Ishikawa (cell line): ENCODE data around the gene AP3S1.

ENCODE experiments used
- CEBPB ChIP-seq: IDR thresholded peaks from 2 replicates; pipeline ENCODE4 v1.6.1; 2012
- CREB1 ChIP-seq: IDR thresholded peaks from 2 replicates; pipeline ENCODE4 v1.6.1; 2012; ENCODE audit warnings: low read depth
- EGR1 ChIP-seq: IDR thresholded peaks from 2 replicates; pipeline ENCODE4 v1.6.1; 2012
- EP300 ChIP-seq: IDR thresholded peaks from 2 replicates; pipeline ENCODE4 v1.6.1; 2012; ENCODE audit warnings: borderline replicate concordance
- FOXM1 ChIP-seq: IDR thresholded peaks from 2 replicates; pipeline ENCODE4 v1.6.1; 2012; ENCODE audit warnings: low read depth, borderline replicate concordance
- MAX ChIP-seq: IDR thresholded peaks from 2 replicates; pipeline ENCODE4 v1.6.1; 2012
- NFIC ChIP-seq: IDR thresholded peaks from 2 replicates; pipeline ENCODE4 v1.6.1; 2012
- RAD21 ChIP-seq: IDR thresholded peaks from 2 replicates; pipeline ENCODE4 v1.6.1; 2012; ENCODE audit warnings: low read depth
- TAF1 ChIP-seq: IDR thresholded peaks from 2 replicates; pipeline ENCODE4 v1.6.1; 2012; ENCODE audit warnings: low read depth, mild to moderate bottlenecking
- TCF12 ChIP-seq: IDR thresholded peaks from 2 replicates; pipeline ENCODE4 v1.6.1; 2012; ENCODE audit warnings: low read depth
- TEAD4 ChIP-seq: IDR thresholded peaks from 2 replicates; pipeline ENCODE4 v1.6.1; 2012
- USF1 ChIP-seq: IDR thresholded peaks from 2 replicates; pipeline ENCODE4 v1.6.1; 2012
- YY1 ChIP-seq: IDR thresholded peaks from 2 replicates; pipeline ENCODE4 v1.6.1; 2012; ENCODE audit warnings: low read depth
- ZBTB7A ChIP-seq: IDR thresholded peaks from 2 replicates; pipeline ENCODE4 v1.6.1; 2012; ENCODE audit warnings: low read depth
- TF ChIP-seq, protein P1 (sequence below): IDR thresholded peaks from 2 replicates; pipeline ENCODE4 v1.6.1; 2012; ENCODE audit warnings: low read depth, mild to moderate bottlenecking

The AP3S1 gene

GRCh38 chr5:115838885-115839518 lies 2.7 kb upstream of the AP3S1 start:
- TF ChIP-seq TAF1 (no peak), TEAD4 (no peak), RAD21 (peak; percentile 41)

- TF ChIP-seq RAD21 (no peak), TEAD4 (no peak), USF1 (no peak), FOXM1 (no peak)
These were observed 862 bp upstream of the AP3S1 start for GRCh38 chr5:115840873-115841272.

DNA sequence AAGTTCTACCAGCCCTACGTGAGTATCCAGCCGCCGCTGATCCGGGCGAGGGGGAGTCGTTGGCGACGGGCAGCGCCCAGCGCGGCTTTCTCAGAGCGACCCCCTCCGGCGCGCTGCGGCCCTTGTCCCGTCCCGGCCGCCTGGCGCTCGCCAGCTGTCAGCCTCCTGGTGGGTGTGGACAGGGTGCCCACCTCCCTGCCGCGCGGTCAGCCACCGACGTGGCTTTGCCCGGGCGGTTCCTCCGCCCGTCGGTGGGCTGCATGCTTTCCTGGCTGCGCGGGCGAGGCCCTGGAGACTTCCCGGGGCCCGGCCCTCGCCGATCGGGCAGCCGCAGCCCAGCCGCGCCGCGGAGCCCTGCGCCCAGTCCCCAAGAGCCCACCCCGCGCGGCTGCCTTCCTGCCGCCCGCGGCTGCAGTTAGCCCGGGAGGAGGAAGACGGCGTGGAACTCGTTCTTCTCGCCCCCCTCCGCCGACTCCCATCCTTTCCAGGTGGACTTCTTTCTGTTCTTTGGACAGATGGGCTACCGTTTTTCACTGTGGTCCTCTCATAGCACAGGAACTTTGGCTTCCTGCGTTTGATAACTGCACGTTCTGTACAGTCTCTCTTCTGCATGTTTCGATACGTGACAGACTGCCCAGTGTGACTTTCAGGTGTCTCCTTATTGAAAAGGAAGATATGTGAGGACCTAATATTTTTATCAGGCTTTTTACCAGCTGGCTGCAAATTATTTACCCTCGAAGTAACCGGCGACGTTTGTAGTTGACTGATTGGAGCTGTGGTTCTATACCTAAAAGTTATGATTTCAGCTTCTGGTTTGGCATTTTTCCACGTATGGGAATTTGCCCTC lies 577 bp downstream of the AP3S1 start:
- TF ChIP-seq TCF12 (no peak), YY1 (no peak), ZBTB7A (peak; percentile 91; the same call in 1 of the 2 replicates), TAF1 (0 out of 2 replicates have a peak, but pooled peaks have one; percentile 8), RAD21 (no peak), CEBPB (no peak), TEAD4 (no peak), FOXM1 (no peak), USF1 (no peak), EP300 (0 out of 2 replicates have a peak, but pooled peaks have one; percentile 25)

GRCh38 chr5:115842952-115843351 lies 1.2 kb downstream of the AP3S1 start:
- TF ChIP-seq FOXM1 (no peak), TEAD4 (no peak), EGR1 (no peak)

DNA sequence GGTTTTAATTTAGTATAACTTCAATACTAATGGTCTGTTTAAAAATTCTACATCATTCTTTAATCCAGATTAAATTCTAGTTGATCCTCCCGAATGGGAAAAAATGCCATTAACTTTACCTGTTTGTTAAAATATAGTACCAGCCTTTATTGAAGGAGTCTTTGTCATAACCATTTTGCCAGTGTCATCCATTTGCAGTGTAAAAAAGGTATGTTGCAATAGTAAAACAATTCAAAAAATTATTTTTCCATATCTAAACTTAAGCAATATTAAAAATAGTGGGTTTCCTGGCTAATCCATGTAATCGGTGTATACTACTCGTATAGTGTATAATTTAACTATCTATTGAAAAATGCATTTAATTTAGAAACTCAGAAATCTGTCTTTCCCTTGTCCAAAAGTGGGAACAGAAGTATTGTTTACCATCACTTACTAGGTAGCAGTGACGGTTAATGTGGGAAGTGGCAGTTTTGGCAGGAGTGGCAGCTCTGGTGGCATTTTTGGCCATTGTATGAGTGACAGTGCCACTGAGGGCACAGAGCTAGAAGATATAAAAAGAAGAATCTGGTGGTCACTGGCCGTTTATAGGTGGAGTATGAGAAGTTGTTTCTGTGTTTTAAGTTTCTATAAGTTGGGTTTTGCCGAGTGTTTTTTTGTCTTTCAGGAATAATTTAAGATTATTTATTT lies 1.9 kb downstream of the AP3S1 start:
- TF ChIP-seq NFIC: no peak
- no peak for TF ChIP-seq TCF12
- no peak for TF ChIP-seq MAX

- TF ChIP-seq TEAD4 (no peak), CREB1 (no peak), TCF12 (no peak), FOXM1 (no peak), TAF1 (no peak), ZBTB7A (no peak), NFIC (no peak), EGR1 (no peak), EP300 (no peak), YY1 (no peak), USF1 (no peak), CEBPB (no peak), RAD21 (no peak), MAX (no peak)
- TF ChIP-seq, protein P1, sequence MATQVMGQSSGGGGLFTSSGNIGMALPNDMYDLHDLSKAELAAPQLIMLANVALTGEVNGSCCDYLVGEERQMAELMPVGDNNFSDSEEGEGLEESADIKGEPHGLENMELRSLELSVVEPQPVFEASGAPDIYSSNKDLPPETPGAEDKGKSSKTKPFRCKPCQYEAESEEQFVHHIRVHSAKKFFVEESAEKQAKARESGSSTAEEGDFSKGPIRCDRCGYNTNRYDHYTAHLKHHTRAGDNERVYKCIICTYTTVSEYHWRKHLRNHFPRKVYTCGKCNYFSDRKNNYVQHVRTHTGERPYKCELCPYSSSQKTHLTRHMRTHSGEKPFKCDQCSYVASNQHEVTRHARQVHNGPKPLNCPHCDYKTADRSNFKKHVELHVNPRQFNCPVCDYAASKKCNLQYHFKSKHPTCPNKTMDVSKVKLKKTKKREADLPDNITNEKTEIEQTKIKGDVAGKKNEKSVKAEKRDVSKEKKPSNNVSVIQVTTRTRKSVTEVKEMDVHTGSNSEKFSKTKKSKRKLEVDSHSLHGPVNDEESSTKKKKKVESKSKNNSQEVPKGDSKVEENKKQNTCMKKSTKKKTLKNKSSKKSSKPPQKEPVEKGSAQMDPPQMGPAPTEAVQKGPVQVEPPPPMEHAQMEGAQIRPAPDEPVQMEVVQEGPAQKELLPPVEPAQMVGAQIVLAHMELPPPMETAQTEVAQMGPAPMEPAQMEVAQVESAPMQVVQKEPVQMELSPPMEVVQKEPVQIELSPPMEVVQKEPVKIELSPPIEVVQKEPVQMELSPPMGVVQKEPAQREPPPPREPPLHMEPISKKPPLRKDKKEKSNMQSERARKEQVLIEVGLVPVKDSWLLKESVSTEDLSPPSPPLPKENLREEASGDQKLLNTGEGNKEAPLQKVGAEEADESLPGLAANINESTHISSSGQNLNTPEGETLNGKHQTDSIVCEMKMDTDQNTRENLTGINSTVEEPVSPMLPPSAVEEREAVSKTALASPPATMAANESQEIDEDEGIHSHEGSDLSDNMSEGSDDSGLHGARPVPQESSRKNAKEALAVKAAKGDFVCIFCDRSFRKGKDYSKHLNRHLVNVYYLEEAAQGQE: no peak
These were observed 2.6 kb downstream of the AP3S1 start for GRCh38 chr5:115844321-115844817.

DNA sequence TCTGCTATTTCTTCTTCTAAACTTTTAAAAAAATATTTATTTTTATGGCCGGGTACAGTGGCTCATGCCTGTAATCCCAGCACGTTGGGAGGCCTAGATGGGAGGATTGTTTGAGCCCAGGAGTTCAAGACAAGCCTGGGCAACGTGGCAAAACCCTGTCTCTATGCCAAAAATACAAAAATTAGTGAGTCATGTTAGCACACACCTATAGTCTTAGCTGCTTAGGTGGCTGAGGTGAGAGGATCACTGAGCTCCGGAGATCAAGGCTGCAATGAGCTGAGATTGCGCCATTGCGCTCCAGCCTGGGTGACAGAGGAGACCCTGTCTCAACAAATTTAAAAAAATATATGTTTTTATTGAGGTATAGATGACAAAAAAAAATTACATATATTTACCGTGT lies 5.6 kb downstream of the AP3S1 start:
- no peak for TF ChIP-seq TAF1
- TF ChIP-seq CEBPB: no peak
- no peak for TF ChIP-seq EGR1
- no peak for TF ChIP-seq ZBTB7A
- no peak for TF ChIP-seq FOXM1
- no peak for TF ChIP-seq YY1
- TF ChIP-seq EP300: no peak
- no peak for TF ChIP-seq CREB1
- no peak for TF ChIP-seq USF1
- TF ChIP-seq TCF12: no peak
- no peak for TF ChIP-seq TEAD4
- TF ChIP-seq RAD21: no peak
